GM12865 (cell line): ENCODE data around the gene TTBK2.

Experiments
- DNase-seq: peaks from one replicate; pipeline ENCODE4 v3.0.0; 2010; ENCODE audit warnings: low read depth
- H3K4me3 ChIP-seq: 2 replicates; pipeline ENCODE4 v1.5.1; 2011; ENCODE audit warnings: mild to moderate bottlenecking, low read depth, low read length, control low read depth
- CTCF ChIP-seq: IDR thresholded peaks from 2 replicates; pipeline ENCODE4 v1.5.1; 2011; ENCODE audit warnings: low read length, control low read depth, low read depth, inconsistent platforms; ENCODE audit not compliant: insufficient read depth; ENCODE audit errors: missing control alignments

TTBK2 gene

DNA sequence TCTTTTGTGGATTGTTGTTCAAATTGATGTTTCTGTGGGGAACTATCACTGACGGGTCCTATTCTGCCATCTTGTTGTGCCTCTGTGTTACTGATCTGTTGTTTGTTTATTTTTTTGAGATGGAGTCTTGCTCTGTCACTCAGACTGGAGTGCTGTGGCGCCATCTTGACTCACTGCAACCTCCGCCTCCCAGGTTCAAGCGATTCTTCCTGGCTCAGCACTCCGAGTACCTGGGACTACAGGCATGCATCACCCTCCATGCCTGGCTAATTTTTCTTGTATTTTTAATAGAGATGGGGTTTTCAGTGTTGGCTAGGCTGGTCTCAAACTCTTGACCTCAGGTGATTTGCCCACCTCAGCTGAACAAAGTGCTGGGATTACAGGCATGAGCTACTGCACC, 215.2 kb downstream of the TTBK2 start:
- no peak for DNase-seq
- H3K4me3 ChIP-seq, result no peak overlapping the region
- no peak for TF ChIP-seq CTCF

DNA sequence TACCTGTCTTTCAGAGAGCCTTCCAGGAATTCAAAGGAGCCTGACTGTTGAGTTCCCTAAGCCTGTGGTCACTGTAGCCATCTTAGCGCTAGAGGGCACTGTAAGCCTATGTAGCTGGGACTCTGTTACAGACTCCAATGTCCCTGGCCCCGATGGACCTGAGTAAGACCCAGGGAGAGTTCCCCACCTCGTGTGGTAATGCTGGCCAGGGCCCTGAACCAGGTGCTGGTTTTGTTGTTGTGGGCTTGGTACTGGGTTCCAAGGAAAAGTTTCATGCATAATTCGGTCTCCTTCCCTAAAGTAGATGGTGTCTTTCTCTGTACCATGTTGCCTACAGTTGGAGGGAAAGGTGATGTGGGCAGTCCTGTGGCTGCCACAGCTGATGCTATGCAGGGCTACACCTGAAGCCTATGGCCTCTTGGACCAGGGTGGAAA, 216.1 kb downstream of the TTBK2 start:
- H3K4me3 ChIP-seq, result no peak overlapping the region
- DNase-seq, result peak; percentile 80
- peak; percentile 89 for TF ChIP-seq CTCF

DNA sequence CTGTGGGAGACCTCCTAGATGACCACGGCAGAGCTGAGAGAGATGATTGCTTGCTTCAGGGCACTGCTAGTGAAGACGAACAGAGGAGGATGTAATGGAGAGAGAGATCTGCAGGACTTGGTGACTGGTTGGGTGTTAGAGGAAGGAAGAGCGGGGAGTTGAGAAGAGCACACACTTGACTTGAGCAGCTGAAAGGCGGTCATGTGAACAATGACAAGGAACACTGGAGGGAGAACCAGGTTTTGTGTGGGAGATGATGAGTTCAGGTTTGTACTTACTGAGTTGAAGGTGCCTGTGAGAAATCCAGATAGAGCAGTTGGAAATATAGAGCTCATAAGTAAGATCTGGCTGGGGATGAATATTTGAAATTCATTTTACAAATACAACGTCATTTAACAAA, 224.0 kb downstream of the TTBK2 start:
- DNase-seq, result no peak
- TF ChIP-seq CTCF, result no peak
- no peak overlapping the region for H3K4me3 ChIP-seq

GRCh38 chr15:42695527-42696071, 225.0 kb downstream of the TTBK2 start:
- H3K4me3 ChIP-seq, result no peak overlapping the region
- no peak for TF ChIP-seq CTCF
- no peak for DNase-seq

GRCh38 chr15:42694398-42694797, 226.2 kb downstream of the TTBK2 start:
- no peak overlapping the region for H3K4me3 ChIP-seq
- TF ChIP-seq CTCF, result no peak
- no peak for DNase-seq

DNA sequence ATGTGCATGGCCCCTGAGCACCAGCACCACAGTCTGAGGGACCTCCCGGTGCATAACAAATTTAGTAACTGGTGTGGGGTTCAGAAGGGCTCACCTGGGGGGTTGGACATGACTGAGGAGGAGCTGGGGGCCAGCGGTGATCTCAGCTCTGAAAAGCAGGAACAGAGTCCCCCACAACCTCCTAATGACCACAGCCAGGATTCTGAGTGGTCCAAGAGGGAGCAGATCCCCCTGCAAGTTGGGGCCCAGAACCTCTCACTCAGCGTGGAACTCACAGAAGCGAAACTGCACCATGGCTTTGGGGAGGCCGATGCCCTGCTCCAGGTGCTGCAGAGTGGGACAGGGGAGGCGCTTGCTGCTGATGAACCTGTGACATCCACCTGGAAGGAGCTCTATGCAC, 226.6 kb downstream of the TTBK2 start:
- no peak for DNase-seq
- no peak for TF ChIP-seq CTCF
- H3K4me3 ChIP-seq, result no peak overlapping the region

DNA sequence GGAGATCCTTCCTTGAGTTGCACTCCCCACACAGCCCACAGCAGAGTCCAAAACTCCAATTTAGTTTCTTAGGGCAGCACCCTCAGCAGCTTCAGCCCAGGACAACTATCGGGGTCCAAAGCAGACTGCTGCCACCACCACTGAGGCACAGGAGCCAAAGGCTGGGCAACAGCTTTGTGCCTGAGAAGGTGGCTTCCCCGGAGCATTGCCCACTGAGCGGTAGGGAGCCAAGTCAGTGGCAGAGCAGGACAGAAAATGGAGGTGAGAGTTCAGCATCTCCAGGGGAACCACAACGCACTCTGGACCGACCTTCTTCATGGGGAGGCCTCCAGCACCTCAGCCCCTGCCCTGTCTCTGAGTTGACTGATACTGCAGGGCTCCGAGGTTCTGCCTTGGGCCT, 227.1 kb downstream of the TTBK2 start:
- DNase-seq, result no peak
- no peak overlapping the region for H3K4me3 ChIP-seq
- TF ChIP-seq CTCF, result no peak
